DOHH2 (cell line): Measurements from ENCODE around the gene GALNT7.
A peak's percentile ranks its signal among the peaks of the same experiment; 100 is the strongest.

ENCODE experiments used
- H3F3A ChIP-seq: fragments of 200-600 bp; sonication (generic), shearing (Covaris generic); 2 replicates; pipeline ENCODE4 v1.6.0; 2016; ENCODE audit warnings: antibody characterized with exemption, mild to moderate bottlenecking; ENCODE audit not compliant: control insufficient read depth, insufficient read depth
- H3K27ac ChIP-seq: fragments of 200-600 bp; sonication (generic); 2 replicates; pipeline ENCODE4 v1.5.1; 2014; ENCODE audit warnings: low read depth, mild to moderate bottlenecking, low read length, moderate library complexity
- H3K27me3 ChIP-seq: fragments of 200-600 bp; sonication (generic); 2 replicates; pipeline ENCODE4 v1.6.1; 2014; ENCODE audit warnings: mild to moderate bottlenecking, low read length, mixed read lengths; ENCODE audit not compliant: control insufficient read depth
- H3K36me3 ChIP-seq: fragments of 200-600 bp; sonication (generic); 2 replicates; pipeline ENCODE4 v1.6.1; 2014; ENCODE audit warnings: mild to moderate bottlenecking, low read length, moderate library complexity, mixed read lengths; ENCODE audit not compliant: control insufficient read depth
- H3K4me1 ChIP-seq: fragments of 200-600 bp; sonication (generic); 2 replicates; pipeline ENCODE4 v1.6.1; 2014; ENCODE audit warnings: mild to moderate bottlenecking, low read length, mixed read lengths; ENCODE audit not compliant: control insufficient read depth
- H3K4me2 ChIP-seq: fragments of 200-600 bp; sonication (generic); 2 replicates; pipeline ENCODE4 v1.6.0; 2014; ENCODE audit warnings: mild to moderate bottlenecking, low read length, moderate library complexity
- H3K4me3 ChIP-seq: fragments of 200-600 bp; sonication (generic); 2 replicates; pipeline ENCODE4 v1.5.1; 2014; ENCODE audit warnings: mild to moderate bottlenecking, low read length, mixed read lengths
- H3K79me2 ChIP-seq: fragments of 200-600 bp; sonication (generic); 2 replicates; pipeline ENCODE4 v1.6.1; 2014; ENCODE audit warnings: mild to moderate bottlenecking, low read length, mixed read lengths; ENCODE audit not compliant: control insufficient read depth
- H3K9me2 ChIP-seq: fragments of 200-600 bp; sonication (generic); replicated peaks from 2 replicates; pipeline ENCODE4 v1.6.1; 2014; ENCODE audit warnings: mild to moderate bottlenecking, low read length, mixed read lengths; ENCODE audit not compliant: control insufficient read depth
- H3K9me3 ChIP-seq: fragments of 200-600 bp; sonication (generic); 2 replicates; pipeline ENCODE4 v1.6.1; 2014; ENCODE audit warnings: antibody characterized with exemption, low read length, mixed read lengths; ENCODE audit not compliant: control insufficient read depth, insufficient read depth
- H4K20me1 ChIP-seq: fragments of 200-600 bp; sonication (generic); 2 replicates; pipeline ENCODE4 v1.6.0; 2014; ENCODE audit warnings: low read depth, mild to moderate bottlenecking, antibody characterized with exemption, low read length, moderate library complexity; ENCODE audit not compliant: control insufficient read depth, insufficient read depth
- EZH2phosphoT487 ChIP-seq: fragments of 200-600 bp; sonication (generic); IDR thresholded peaks from 2 replicates; pipeline ENCODE4 v1.6.1; 2017; ENCODE audit warnings: borderline replicate concordance, mild to moderate bottlenecking, antibody characterized with exemption, low read length, moderate library complexity, mixed read lengths
- TF ChIP-seq, protein P1 (sequence below): fragments of 200-600 bp; sonication (generic); IDR thresholded peaks from one replicate; pipeline ENCODE4 v1.5.1; 2014; ENCODE audit warnings: antibody characterized with exemption, mild to moderate bottlenecking, low read depth, low read length; ENCODE audit not compliant: poor library complexity, severe bottlenecking

Gene GALNT7

GRCh38 chr4:173227756-173228155 lies 59.1 kb downstream of the GALNT7 start:
- TF ChIP-seq EZH2phosphoT487, result no peak
- TF ChIP-seq, protein P1, sequence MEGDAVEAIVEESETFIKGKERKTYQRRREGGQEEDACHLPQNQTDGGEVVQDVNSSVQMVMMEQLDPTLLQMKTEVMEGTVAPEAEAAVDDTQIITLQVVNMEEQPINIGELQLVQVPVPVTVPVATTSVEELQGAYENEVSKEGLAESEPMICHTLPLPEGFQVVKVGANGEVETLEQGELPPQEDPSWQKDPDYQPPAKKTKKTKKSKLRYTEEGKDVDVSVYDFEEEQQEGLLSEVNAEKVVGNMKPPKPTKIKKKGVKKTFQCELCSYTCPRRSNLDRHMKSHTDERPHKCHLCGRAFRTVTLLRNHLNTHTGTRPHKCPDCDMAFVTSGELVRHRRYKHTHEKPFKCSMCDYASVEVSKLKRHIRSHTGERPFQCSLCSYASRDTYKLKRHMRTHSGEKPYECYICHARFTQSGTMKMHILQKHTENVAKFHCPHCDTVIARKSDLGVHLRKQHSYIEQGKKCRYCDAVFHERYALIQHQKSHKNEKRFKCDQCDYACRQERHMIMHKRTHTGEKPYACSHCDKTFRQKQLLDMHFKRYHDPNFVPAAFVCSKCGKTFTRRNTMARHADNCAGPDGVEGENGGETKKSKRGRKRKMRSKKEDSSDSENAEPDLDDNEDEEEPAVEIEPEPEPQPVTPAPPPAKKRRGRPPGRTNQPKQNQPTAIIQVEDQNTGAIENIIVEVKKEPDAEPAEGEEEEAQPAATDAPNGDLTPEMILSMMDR, result no peak
- Histone ChIP-seq H4K20me1 (no peaks in the 10 kb centered on the region), H3K27ac (no peak overlapping the region)

GRCh38 chr4:173230062-173230461 lies 61.5 kb downstream of the GALNT7 start:
- Histone ChIP-seq H3K9me2 (no peaks in the 10 kb centered on the region), H3K36me3 (peaks cover 14% of the 10 kb centered on the region), H3K79me2 (peaks cover 61% of the 10 kb centered on the region), H3K27ac (no peak overlapping the region), H3K4me2 (no peak overlapping the region), H4K20me1 (no peaks in the 10 kb centered on the region), H3K4me1 (0 out of 2 replicates have a peak, but pooled peaks cover 4% of the 10 kb centered on the region), H3K9me3 (no peaks in the 10 kb centered on the region), H3F3A (no peaks in the 10 kb centered on the region; the same call in 1 of the 2 replicates), H3K4me3 (no peak overlapping the region), H3K27me3 (no peaks in the 10 kb centered on the region)
- TF ChIP-seq, protein P1, result no peak
- TF ChIP-seq EZH2phosphoT487, result no peak

More at GRCh38 chr4:173227756-173228155, 59.1 kb downstream of the GALNT7 start:
- no peaks in the 10 kb centered on the region for H3K9me3 ChIP-seq
- H3K4me1 ChIP-seq, result 0 out of 2 replicates have a peak, but pooled peaks cover 4% of the 10 kb centered on the region
- no peak overlapping the region for H3K4me3 ChIP-seq
- H3K36me3 ChIP-seq, result peaks cover 9% of the 10 kb centered on the region
- no peaks in the 10 kb centered on the region; the same call in 1 of the 2 replicates for H3F3A ChIP-seq
- H3K9me2 ChIP-seq, result no peaks in the 10 kb centered on the region
- no peak overlapping the region for H3K4me2 ChIP-seq
- H3K79me2 ChIP-seq, result peaks cover 66% of the 10 kb centered on the region
- no peaks in the 10 kb centered on the region for H3K27me3 ChIP-seq

DNA sequence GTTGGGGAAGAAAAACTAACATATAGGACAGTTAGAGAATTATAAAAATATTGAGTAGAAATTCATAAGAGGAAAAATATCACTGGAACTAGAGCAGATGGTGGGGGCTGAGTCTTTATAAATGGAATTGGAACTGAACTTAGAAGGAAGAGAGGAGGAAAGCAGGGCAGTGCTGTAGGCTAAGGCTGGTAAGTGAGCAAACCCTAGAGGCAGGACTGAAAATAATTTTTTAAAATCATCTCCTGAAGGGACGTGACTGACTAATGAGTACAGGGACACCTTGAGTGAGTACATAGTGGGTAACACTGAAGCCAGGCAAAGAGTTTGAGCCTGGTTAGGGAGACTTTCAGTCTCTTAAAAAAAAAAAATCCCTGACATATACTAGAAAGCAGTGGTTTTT lies 63.3 kb downstream of the GALNT7 start:
- no peak overlapping the region for H3K27ac ChIP-seq
- H3K36me3 ChIP-seq, result peaks cover 11% of the 10 kb centered on the region; the same call in 1 of the 2 replicates
- TF ChIP-seq, protein P1, result peak; percentile 11
- TF ChIP-seq EZH2phosphoT487, result no peak
- peaks cover 60% of the 10 kb centered on the region for H3K79me2 ChIP-seq
- H3K4me1 ChIP-seq, result 0 out of 2 replicates have a peak, but pooled peaks cover 4% of the 10 kb centered on the region
- H3K27me3 ChIP-seq, result no peaks in the 10 kb centered on the region
- no peaks in the 10 kb centered on the region for H3K9me3 ChIP-seq
- no peak overlapping the region for H3K4me2 ChIP-seq
- no peaks in the 10 kb centered on the region; the same call in 1 of the 2 replicates for H3F3A ChIP-seq
- H3K4me3 ChIP-seq, result no peak overlapping the region
- no peaks in the 10 kb centered on the region for H3K9me2 ChIP-seq
- H4K20me1 ChIP-seq, result no peaks in the 10 kb centered on the region
